ENCODE measurements around the gene DZANK1. TPM values are rescaled to one million over a fixed set of nuclear protein-coding genes. Genes with fewer than 3 reads are reported as not detected.

The DZANK1 gene
- 3.3 and 6.5 TPM in 2 replicates for total RNA-seq (ENCODE audit: low replicate concordance)
- long read RNA-seq, partial matches to known transcripts, result 1 of 2 reads
- long read RNA-seq, other reads (novel, unspliced or antisense), result 1 of 2 reads

GRCh38 chr20:18466894-18467730 is at the start of gene DZANK1, which contains the start of gene POLR3F:
Gene DZANK1, minus strand, starts transcription at chr20:18467030. Its CDS starts 1,672 bp downstream, at chr20:18465358.
Gene POLR3F, plus strand, starts transcription at chr20:18467390. Its CDS starts 117 bp downstream, at chr20:18467507.
- peaks cover 9% of the 10 kb centered on the region for H3K4me1 Mint-ChIP-seq (ENCODE audit: unreplicated experiment)
- no peaks in the 10 kb centered on the region for H3K9me3 Mint-ChIP-seq
- no peaks in the 10 kb centered on the region for H3K36me3 Mint-ChIP-seq
- no peak for TF ChIP-seq CTCF (conservative IDR thresholded peaks at IDR 0.05)
- no peaks in the 10 kb centered on the region for H3K27me3 Mint-ChIP-seq
- H3K27ac Mint-ChIP-seq, result peak within 1 kb of the TSS; percentile 99
- peak; percentile 97 for DNase-seq (ENCODE audit: extremely low spot score, unreplicated experiment)
- peak within 1 kb of the TSS; percentile 92 for H3K4me3 Mint-ChIP-seq

GRCh38 chr20:18515973-18516372 is 49.1 kb upstream of the DZANK1 start:
- Mint-ChIP-seq H3K36me3 (peaks cover 12% of the 10 kb centered on the region), H3K4me3 (no peak overlapping the region), H3K4me1 (ENCODE audit: unreplicated experiment) (no peaks in the 10 kb centered on the region), H3K9me3 (no peaks in the 10 kb centered on the region), H3K27ac (no peak overlapping the region), H3K27me3 (no peaks in the 10 kb centered on the region)
- no peak for TF ChIP-seq CTCF (conservative IDR thresholded peaks at IDR 0.05)
- DNase-seq (ENCODE audit: extremely low spot score, unreplicated experiment), result no peak

- Mint-ChIP-seq H3K9me3 (no peaks in the 10 kb centered on the region), H3K27me3 (no peaks in the 10 kb centered on the region), H3K27ac (no peak overlapping the region), H3K4me3 (no peak overlapping the region), H3K4me1 (ENCODE audit: unreplicated experiment) (peaks cover 5% of the 10 kb centered on the region), H3K36me3 (peaks cover 20% of the 10 kb centered on the region)
- no peak for TF ChIP-seq CTCF (conservative IDR thresholded peaks at IDR 0.05)
- no peak for DNase-seq (ENCODE audit: extremely low spot score, unreplicated experiment)
Measured at GRCh38 chr20:18514127-18514526, 47.3 kb upstream of the DZANK1 start.

- H3K9me3 Mint-ChIP-seq, result no peaks in the 10 kb centered on the region
- no peak overlapping the region for H3K27ac Mint-ChIP-seq
- H3K36me3 Mint-ChIP-seq, result peaks cover 20% of the 10 kb centered on the region
- TF ChIP-seq CTCF (conservative IDR thresholded peaks at IDR 0.05), result no peak
- H3K4me3 Mint-ChIP-seq, result no peak overlapping the region
- H3K4me1 Mint-ChIP-seq (ENCODE audit: unreplicated experiment), result peaks cover 9% of the 10 kb centered on the region
- H3K27me3 Mint-ChIP-seq, result no peaks in the 10 kb centered on the region
- no peak for DNase-seq (ENCODE audit: extremely low spot score, unreplicated experiment)
Measured at GRCh38 chr20:18513208-18513607, 46.4 kb upstream of the DZANK1 start.

- Mint-ChIP-seq H3K27me3 (no peaks in the 10 kb centered on the region), H3K4me1 (ENCODE audit: unreplicated experiment) (peaks cover 20% of the 10 kb centered on the region), H3K4me3 (no peak overlapping the region), H3K27ac (no peak overlapping the region), H3K9me3 (no peaks in the 10 kb centered on the region), H3K36me3 (peaks cover 23% of the 10 kb centered on the region)
- no peak for DNase-seq (ENCODE audit: extremely low spot score, unreplicated experiment)
- TF ChIP-seq CTCF (conservative IDR thresholded peaks at IDR 0.05), result no peak
Measured at GRCh38 chr20:18511571-18511970, 44.7 kb upstream of the DZANK1 start.
